Chondrocyte (in vitro differentiated cells): ENCODE measurements around the gene STYX. TPM values are rescaled to one million over a fixed set of nuclear protein-coding genes. Genes with fewer than 3 reads are reported as not detected.
"Not testable (repeated sequence)": the region's sequence is repeated elsewhere in the genome, so short reads cannot be mapped to it uniquely, and the experiment has no call there.

Experiments
- DNase-seq: peaks from one replicate; pipeline ENCODE4 v3.0.0; 2021; ENCODE audit warnings: mixed read lengths, low spot score
- H3K27ac Mint-ChIP-seq: one replicate; pipeline ENCODE4 v1.8.0; 2021; ENCODE audit warnings: mild to moderate bottlenecking, moderate library complexity, mixed read lengths; ENCODE audit not compliant: unreplicated experiment
- H3K27me3 Mint-ChIP-seq: 2 replicates; pipeline ENCODE4 v1.8.0; 2021; ENCODE audit warnings: low read depth, mixed read lengths
- H3K36me3 Mint-ChIP-seq: 2 replicates; pipeline ENCODE4 v1.8.0; 2021; ENCODE audit warnings: low read depth, mixed read lengths
- H3K4me1 Mint-ChIP-seq: 2 replicates; pipeline ENCODE4 v1.8.0; 2021; ENCODE audit warnings: low read depth, mild to moderate bottlenecking, mixed read lengths
- H3K4me3 Mint-ChIP-seq: one replicate; pipeline ENCODE4 v1.8.0; 2021; ENCODE audit warnings: mild to moderate bottlenecking, moderate library complexity, mixed read lengths; ENCODE audit not compliant: unreplicated experiment
- H3K9me3 Mint-ChIP-seq: 2 replicates; pipeline ENCODE4 v1.8.0; 2021; ENCODE audit warnings: low read depth, mixed read lengths
- total RNA-seq: library from RNA; stranded (reverse); gene quantifications from 3 replicates; pipeline ENCODE4 v1.2.1, GENCODE V29; 2021
- TF ChIP-seq, protein P1 (sequence below): fragments of 200-600 bp; sonication (generic); IDR thresholded peaks from 2 replicates; pipeline ENCODE4 v1.5.0; 2021; ENCODE audit warnings: antibody characterized with exemption, mild to moderate bottlenecking, moderate library complexity

STYX gene
- total RNA-seq, 1 donor from 2014 or later, result 21.0 TPM

- Mint-ChIP-seq H3K9me3 (no peaks in the 10 kb centered on the region), H3K36me3 (peaks cover 23% of the 10 kb centered on the region), H3K27me3 (no peaks in the 10 kb centered on the region), H3K4me1 (peaks cover 4% of the 10 kb centered on the region), H3K27ac (no peak overlapping the region), H3K4me3 (no peak overlapping the region)
- TF ChIP-seq, protein P1, sequence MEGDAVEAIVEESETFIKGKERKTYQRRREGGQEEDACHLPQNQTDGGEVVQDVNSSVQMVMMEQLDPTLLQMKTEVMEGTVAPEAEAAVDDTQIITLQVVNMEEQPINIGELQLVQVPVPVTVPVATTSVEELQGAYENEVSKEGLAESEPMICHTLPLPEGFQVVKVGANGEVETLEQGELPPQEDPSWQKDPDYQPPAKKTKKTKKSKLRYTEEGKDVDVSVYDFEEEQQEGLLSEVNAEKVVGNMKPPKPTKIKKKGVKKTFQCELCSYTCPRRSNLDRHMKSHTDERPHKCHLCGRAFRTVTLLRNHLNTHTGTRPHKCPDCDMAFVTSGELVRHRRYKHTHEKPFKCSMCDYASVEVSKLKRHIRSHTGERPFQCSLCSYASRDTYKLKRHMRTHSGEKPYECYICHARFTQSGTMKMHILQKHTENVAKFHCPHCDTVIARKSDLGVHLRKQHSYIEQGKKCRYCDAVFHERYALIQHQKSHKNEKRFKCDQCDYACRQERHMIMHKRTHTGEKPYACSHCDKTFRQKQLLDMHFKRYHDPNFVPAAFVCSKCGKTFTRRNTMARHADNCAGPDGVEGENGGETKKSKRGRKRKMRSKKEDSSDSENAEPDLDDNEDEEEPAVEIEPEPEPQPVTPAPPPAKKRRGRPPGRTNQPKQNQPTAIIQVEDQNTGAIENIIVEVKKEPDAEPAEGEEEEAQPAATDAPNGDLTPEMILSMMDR, result no peak
- DNase-seq, result no peak
These were observed 5.7 kb upstream of the STYX start for GRCh38 chr14:52724360-52724644.

- not testable (repeated sequence) for H3K4me3 Mint-ChIP-seq, H3K27ac Mint-ChIP-seq, DNase-seq, H3K27me3 Mint-ChIP-seq, H3K9me3 Mint-ChIP-seq
- peaks cover 22% of the 10 kb centered on the region for H3K4me1 Mint-ChIP-seq
- peaks cover 12% of the 10 kb centered on the region for H3K36me3 Mint-ChIP-seq
These were observed 2.5 kb upstream of the STYX start for GRCh38 chr14:52727509-52727908.

- Mint-ChIP-seq H3K27ac (peak overlapping the region; percentile 63), H3K4me1 (peaks cover 22% of the 10 kb centered on the region)
- H3K36me3 Mint-ChIP-seq, H3K27me3 Mint-ChIP-seq, H3K9me3 Mint-ChIP-seq, DNase-seq, H3K4me3 Mint-ChIP-seq: not testable (repeated sequence)
These were observed 931 bp upstream of the STYX start for GRCh38 chr14:52729035-52729434.

GRCh38 chr14:52729585-52729924 is 411 bp upstream of the STYX start:
- Mint-ChIP-seq H3K4me1 (peaks cover 23% of the 10 kb centered on the region), H3K36me3 (peaks cover 8% of the 10 kb centered on the region), H3K27me3 (no peaks in the 10 kb centered on the region), H3K27ac (peak overlapping the region; percentile 97), H3K9me3 (no peaks in the 10 kb centered on the region), H3K4me3 (peak overlapping the region; percentile 91)
- no peak for DNase-seq
- TF ChIP-seq, protein P1, result no peak

DNA sequence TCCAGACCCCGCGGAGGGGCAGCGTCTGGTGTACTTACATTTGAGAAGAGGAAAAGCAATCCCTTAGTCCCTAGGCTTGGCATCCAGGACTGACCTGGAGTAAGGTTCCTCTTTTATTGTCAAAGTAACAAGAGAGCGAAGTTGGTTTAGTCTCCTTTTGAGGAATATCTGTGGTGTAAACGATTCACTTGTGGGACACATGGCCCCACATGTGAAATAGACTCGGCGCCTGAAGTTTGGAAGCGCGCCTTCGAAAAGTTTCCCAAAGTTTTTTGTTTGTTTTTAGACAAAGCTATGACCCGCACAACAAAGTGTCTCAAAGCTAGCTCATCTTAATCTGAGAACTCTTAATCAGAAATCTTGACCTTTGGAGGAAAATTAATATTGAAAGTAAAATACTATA is 744 bp downstream of the STYX start:
- Mint-ChIP-seq H3K27ac (peak overlapping the region; percentile 97), H3K36me3 (peaks cover 8% of the 10 kb centered on the region), H3K4me1 (peaks cover 26% of the 10 kb centered on the region), H3K4me3 (peak overlapping the region; percentile 91), H3K9me3 (no peaks in the 10 kb centered on the region), H3K27me3 (no peaks in the 10 kb centered on the region)
- no peak for DNase-seq
- TF ChIP-seq, protein P1, result no peak

DNA sequence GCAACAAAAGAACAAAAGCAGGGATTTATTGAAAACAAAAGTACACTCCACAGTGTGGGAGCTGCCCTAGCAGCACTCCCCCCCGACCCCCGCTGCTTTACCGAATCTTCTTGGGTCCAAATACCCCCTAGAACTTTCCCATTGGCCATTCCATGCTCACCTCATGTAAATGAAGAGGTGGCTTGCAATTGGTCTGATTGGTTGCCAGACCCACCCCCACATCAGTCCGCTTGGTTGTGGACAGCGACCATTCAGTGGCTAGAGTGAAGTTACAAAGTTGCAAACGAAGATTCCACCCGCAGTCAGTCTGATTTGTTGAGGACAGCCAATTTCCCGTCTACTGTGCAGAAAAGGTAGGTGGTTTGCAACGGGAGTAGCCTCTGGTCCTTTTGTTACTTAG is 3.9 kb downstream of the STYX start:
- no peak for DNase-seq
- TF ChIP-seq, protein P1, result no peak
- Mint-ChIP-seq H3K4me3 (no peak overlapping the region), H3K4me1 (peaks cover 34% of the 10 kb centered on the region), H3K27me3 (no peaks in the 10 kb centered on the region), H3K9me3 (no peaks in the 10 kb centered on the region), H3K36me3 (peaks cover 6% of the 10 kb centered on the region), H3K27ac (no peak overlapping the region)
